Measurements from ENCODE around the gene PEX11A.

PEX11A gene

DNA sequence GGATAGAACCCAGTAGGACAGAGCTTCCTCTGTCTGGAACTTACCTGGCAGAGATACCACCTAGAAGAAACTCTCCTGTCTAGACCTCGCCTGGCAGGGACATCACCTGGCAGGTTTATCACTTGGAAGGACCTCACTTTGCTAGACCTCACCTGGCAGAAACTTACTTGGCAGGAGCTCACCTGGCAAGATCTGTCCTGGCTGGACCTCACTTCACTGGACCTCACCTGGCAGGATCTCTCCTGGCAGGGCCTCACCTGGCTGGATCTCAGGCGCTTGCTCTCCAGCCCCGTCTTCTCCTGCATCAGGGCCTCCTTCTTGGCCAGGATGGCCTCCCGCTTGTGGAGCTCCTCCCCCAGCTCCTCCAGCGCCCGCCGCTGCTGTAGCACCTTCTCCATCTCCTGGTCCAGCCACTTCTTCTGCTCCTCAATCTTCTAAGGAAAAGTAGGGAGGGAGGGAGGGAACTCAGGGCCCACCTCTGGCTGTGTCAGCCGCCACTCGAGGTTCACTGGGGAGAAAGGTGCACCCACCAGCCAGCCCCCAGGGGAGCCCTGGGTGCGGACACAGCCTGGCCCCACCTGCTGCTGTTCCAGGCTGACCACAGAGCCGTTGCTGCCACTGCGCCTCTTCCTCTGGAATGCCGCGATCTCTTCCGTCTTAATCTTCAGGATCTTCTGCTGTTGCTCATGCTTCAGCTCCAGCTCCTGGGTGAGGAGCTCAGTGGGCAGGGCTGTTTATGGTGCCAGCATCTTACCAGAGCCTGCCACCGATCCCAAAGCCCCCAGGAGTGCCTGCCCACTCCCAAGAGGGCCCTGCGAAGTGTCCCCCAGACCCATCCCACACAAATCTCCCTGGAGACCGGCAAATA is 57.8 kb downstream of the PEX11A start:
- H3K27ac ChIP-seq: no peak overlapping the region
- TF ChIP-seq, protein P1, sequence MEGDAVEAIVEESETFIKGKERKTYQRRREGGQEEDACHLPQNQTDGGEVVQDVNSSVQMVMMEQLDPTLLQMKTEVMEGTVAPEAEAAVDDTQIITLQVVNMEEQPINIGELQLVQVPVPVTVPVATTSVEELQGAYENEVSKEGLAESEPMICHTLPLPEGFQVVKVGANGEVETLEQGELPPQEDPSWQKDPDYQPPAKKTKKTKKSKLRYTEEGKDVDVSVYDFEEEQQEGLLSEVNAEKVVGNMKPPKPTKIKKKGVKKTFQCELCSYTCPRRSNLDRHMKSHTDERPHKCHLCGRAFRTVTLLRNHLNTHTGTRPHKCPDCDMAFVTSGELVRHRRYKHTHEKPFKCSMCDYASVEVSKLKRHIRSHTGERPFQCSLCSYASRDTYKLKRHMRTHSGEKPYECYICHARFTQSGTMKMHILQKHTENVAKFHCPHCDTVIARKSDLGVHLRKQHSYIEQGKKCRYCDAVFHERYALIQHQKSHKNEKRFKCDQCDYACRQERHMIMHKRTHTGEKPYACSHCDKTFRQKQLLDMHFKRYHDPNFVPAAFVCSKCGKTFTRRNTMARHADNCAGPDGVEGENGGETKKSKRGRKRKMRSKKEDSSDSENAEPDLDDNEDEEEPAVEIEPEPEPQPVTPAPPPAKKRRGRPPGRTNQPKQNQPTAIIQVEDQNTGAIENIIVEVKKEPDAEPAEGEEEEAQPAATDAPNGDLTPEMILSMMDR (conservative IDR thresholded peaks at IDR 0.05): no peak
- no peak for TF ChIP-seq ZFX (IDR thresholded peaks at IDR 0.05)

DNA sequence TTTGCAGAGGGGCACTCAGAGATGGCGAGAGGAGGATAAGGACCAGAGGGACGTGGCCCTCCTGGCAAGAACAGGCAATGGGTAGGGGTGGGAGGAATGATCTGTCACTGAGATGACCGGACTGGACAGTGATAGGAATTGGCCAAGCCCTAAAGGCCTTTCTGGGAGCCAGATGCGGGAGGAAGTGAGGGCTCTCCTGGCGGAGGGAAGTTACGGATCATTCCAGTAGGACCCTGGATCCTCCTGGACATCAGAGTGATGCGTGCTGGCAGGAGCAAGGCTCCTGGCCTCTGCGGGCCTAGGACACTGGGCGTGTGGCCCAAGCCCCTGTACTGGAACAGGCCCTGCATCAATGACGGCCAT is 58.7 kb downstream of the PEX11A start:
- no peak overlapping the region for H3K27ac ChIP-seq
- TF ChIP-seq, protein P1 (conservative IDR thresholded peaks at IDR 0.05): no peak
- TF ChIP-seq ZFX (IDR thresholded peaks at IDR 0.05): no peak
